Measurements from ENCODE around the gene AAK1.

GRCh38 chr2:69461404-69461803 lies 182.1 kb downstream of the AAK1 start:
- no peak for TF ChIP-seq CTCF (IDR thresholded peaks at IDR 0.05; ENCODE audit: insufficient read depth, low read depth, low read length)
- TF ChIP-seq EZH2 (IDR thresholded peaks at IDR 0.05; ENCODE audit: insufficient read depth, low read length) = no peak

Data from astrocyte (in vitro differentiated cells and primary cell).